ENCODE measurements around the gene GNE. TPM values are rescaled to one million over a fixed set of nuclear protein-coding genes. Genes with fewer than 3 reads are reported as not detected.

GNE gene
- total RNA-seq, 4 donors from 2014 or later = 28.5 to 42.1 (median 35.4) TPM

- TF ChIP-seq, protein P1, sequence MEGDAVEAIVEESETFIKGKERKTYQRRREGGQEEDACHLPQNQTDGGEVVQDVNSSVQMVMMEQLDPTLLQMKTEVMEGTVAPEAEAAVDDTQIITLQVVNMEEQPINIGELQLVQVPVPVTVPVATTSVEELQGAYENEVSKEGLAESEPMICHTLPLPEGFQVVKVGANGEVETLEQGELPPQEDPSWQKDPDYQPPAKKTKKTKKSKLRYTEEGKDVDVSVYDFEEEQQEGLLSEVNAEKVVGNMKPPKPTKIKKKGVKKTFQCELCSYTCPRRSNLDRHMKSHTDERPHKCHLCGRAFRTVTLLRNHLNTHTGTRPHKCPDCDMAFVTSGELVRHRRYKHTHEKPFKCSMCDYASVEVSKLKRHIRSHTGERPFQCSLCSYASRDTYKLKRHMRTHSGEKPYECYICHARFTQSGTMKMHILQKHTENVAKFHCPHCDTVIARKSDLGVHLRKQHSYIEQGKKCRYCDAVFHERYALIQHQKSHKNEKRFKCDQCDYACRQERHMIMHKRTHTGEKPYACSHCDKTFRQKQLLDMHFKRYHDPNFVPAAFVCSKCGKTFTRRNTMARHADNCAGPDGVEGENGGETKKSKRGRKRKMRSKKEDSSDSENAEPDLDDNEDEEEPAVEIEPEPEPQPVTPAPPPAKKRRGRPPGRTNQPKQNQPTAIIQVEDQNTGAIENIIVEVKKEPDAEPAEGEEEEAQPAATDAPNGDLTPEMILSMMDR (IDR thresholded peaks at IDR 0.05) = no peak
- ATAC-seq (ENCODE audit: low FRiP score) (no peak), DNase-seq (ENCODE audit: low spot score) (no peak)
Observed at GRCh38 chr9:36174731-36175130, 83.5 kb downstream of the GNE start.

DNA sequence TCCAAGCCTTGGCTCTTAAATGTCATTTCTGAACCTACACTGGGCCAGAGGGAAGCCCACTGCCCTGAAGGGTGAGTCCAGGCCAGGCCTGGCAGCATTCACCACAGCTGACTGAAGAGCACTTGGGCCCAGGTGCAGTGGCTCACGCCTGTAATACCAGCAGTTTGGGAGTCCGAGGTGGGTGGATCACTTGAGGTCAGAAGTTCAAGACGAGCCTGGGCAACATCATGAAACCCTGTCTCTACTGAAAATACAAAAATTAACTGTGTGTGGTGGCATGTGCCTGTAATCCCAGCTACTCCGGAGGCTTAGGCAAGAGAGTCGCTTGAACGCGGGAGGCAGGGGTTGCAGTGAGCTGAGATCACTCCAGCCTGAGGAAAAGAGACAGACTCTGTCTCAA is 84.0 kb downstream of the GNE start:
- TF ChIP-seq, protein P1 (IDR thresholded peaks at IDR 0.05) = no peak
- no peak for DNase-seq (ENCODE audit: low spot score)

GRCh38 chr9:36173861-36174260 is 84.4 kb downstream of the GNE start:
- TF ChIP-seq, protein P1 (IDR thresholded peaks at IDR 0.05) = no peak
- DNase-seq (ENCODE audit: low spot score) (no peak), ATAC-seq (ENCODE audit: low FRiP score) (no peak)

More for the DNA sequence above, 84.0 kb downstream of the GNE start:
- no peak for ATAC-seq (ENCODE audit: low FRiP score)

GRCh38 chr9:36170531-36170930 is 87.7 kb downstream of the GNE start:
- no peak for ATAC-seq (ENCODE audit: low FRiP score)
- DNase-seq (ENCODE audit: low spot score) = no peak
- TF ChIP-seq, protein P1 (IDR thresholded peaks at IDR 0.05) = no peak

DNA sequence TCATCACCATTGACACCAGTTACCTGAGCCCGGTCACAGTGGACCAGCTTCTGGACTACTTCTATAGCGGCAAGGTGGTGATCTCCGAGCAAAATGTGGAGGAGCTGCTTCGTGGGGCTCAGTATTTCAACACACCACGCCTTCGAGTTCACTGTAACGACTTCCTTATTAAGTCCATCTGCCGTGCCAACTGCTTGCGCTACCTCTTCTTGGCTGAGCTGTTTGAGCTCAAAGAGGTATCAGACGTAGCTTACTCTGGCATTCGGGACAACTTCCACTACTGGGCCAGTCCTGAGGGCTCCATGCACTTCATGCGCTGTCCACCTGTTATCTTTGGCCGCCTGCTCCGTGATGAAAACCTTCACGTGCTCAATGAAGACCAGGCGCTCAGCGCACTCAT is 88.5 kb downstream of the GNE start:
- DNase-seq (ENCODE audit: low spot score) (no peak), ATAC-seq (ENCODE audit: low FRiP score) (no peak)
- TF ChIP-seq, protein P1 (IDR thresholded peaks at IDR 0.05) = no peak

GRCh38 chr9:36169166-36169565 is 89.1 kb downstream of the GNE start, which contains the start of gene CCIN:
Gene CCIN, plus strand, starts transcription at chr9:36169388. Its CDS starts 115 bp downstream, at chr9:36169503.
- TF ChIP-seq, protein P1 (IDR thresholded peaks at IDR 0.05) = no peak
- no peak for DNase-seq (ENCODE audit: low spot score)
- no peak for ATAC-seq (ENCODE audit: low FRiP score)

- TF ChIP-seq, protein P1 (IDR thresholded peaks at IDR 0.05) = peak in 2 of 3 donors; percentile 67 to 81
- ATAC-seq (ENCODE audit: low FRiP score) = peak; percentile 95
- peak; percentile 69 for DNase-seq (ENCODE audit: low spot score)
Observed at GRCh38 chr9:36166168-36166927, 91.9 kb downstream of the GNE start.
